Non-pigmented ciliary epithelial cell (primary cell): Measurements from ENCODE around the gene SEMA6B.

Experiments
- DNase-seq: peaks from one replicate; pipeline ENCODE4 v3.0.0-alpha.2; 2010; ENCODE audit warnings: low read depth

SEMA6B gene

GRCh38 chr19:4525563-4526002, 33.9 kb downstream of the SEMA6B start:
- DNase-seq: no peak

- DNase-seq: no peak
Observed at GRCh38 chr19:4524808-4525562, 34.5 kb downstream of the SEMA6B start.

GRCh38 chr19:4523306-4524110, 36.0 kb downstream of the SEMA6B start:
- DNase-seq: no peak

GRCh38 chr19:4522291-4523002, 37.0 kb downstream of the SEMA6B start:
- DNase-seq: no peak

GRCh38 chr19:4521888-4522242, 37.6 kb downstream of the SEMA6B start:
- no peak for DNase-seq

- no peak for DNase-seq
Observed at GRCh38 chr19:4521170-4521887, 38.2 kb downstream of the SEMA6B start.

- DNase-seq: no peak
Observed at GRCh38 chr19:4519521-4520277, 39.8 kb downstream of the SEMA6B start.

- no peak for DNase-seq
Observed at GRCh38 chr19:4519172-4519496, 40.4 kb downstream of the SEMA6B start.

- no peak for DNase-seq
Observed at GRCh38 chr19:4518345-4519171, 40.9 kb downstream of the SEMA6B start, which contains the start of gene PLIN4. TSS of gene PLIN4 (minus strand) at chr19:4518486. CDS start at chr19:4518272, 214 bp downstream.

GRCh38 chr19:4517451-4518057, 41.9 kb downstream of the SEMA6B start:
- no peak for DNase-seq

GRCh38 chr19:4516939-4517300, 42.6 kb downstream of the SEMA6B start:
- DNase-seq: no peak

GRCh38 chr19:4516199-4516938, 43.1 kb downstream of the SEMA6B start:
- DNase-seq: no peak

GRCh38 chr19:4515732-4516131, 43.8 kb downstream of the SEMA6B start:
- DNase-seq: no peak

- no peak for DNase-seq
Observed at GRCh38 chr19:4513248-4513647, 46.2 kb downstream of the SEMA6B start.

- no peak for DNase-seq
Observed at GRCh38 chr19:4512070-4512469, 47.4 kb downstream of the SEMA6B start.

- no peak for DNase-seq
Observed at GRCh38 chr19:4511300-4512054, 48.0 kb downstream of the SEMA6B start.

- no peak for DNase-seq
Observed at GRCh38 chr19:4510435-4511255, 48.8 kb downstream of the SEMA6B start.

- no peak for DNase-seq
Observed at GRCh38 chr19:4508698-4509097, 50.8 kb downstream of the SEMA6B start.
